PFSK-1 (cell line): ENCODE measurements around the gene C18orf63.

Experiments used
- FOXP2 ChIP-seq: optimal IDR thresholded peaks from 2 replicates; pipeline ENCODE3; 2011; ENCODE audit warnings: borderline replicate concordance, control low read depth, inconsistent platforms; ENCODE audit not compliant: insufficient read depth; ENCODE audit errors: extremely low read length, extremely low read depth
- POLR2AphosphoS5 ChIP-seq: IDR thresholded peaks from 2 replicates; pipeline ENCODE4 v1.6.1; 2012; ENCODE audit warnings: low read depth, mild to moderate bottlenecking, control low read depth, low read length, moderate library complexity
- SIN3A ChIP-seq: IDR thresholded peaks from 2 replicates; pipeline ENCODE4 v1.6.1; 2012; ENCODE audit warnings: mild to moderate bottlenecking, low read length, moderate library complexity, borderline replicate concordance; ENCODE audit not compliant: insufficient read depth
- TAF1 ChIP-seq: IDR thresholded peaks from 2 replicates; pipeline ENCODE4 v1.6.1; 2012; ENCODE audit warnings: low read length, control low read depth, borderline replicate concordance; ENCODE audit not compliant: insufficient read depth
- TF ChIP-seq, protein P1 (sequence below), 2 experiments: IDR thresholded peaks; 2 replicates each; pipeline versions ENCODE4 v1.6.1 to v1.8.0; 2011 to 2012; ENCODE audit warnings: low read depth in 2 of 2, low read length in 2 of 2, control low read depth in 1 of 2, inconsistent platforms in 1 of 2, mild to moderate bottlenecking in 1 of 2, moderate library complexity in 1 of 2; ENCODE audit not compliant: insufficient read depth in 1 of 2

DNA sequence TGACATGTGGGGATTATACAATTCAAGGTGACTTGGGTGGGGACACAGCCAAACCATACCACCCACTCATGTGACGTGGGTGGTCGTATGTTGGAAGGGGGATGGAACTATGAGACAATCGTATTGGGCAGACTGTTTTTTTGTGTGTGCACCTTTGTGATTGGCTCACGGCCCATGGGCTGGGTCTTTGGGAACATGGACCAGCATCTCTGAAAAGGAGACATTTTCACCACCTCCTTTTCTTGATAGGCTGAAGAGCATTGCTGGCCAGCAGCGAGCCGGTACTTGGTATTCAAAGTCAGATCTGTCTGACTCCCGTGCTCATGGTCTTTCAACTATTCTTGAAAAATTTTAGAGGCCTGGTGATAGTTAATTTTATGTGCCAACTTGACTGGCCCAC is 79.4 kb downstream of the C18orf63 start:
- no peak for TF ChIP-seq POLR2AphosphoS5
- no peak for TF ChIP-seq FOXP2
- TF ChIP-seq, protein P1, sequence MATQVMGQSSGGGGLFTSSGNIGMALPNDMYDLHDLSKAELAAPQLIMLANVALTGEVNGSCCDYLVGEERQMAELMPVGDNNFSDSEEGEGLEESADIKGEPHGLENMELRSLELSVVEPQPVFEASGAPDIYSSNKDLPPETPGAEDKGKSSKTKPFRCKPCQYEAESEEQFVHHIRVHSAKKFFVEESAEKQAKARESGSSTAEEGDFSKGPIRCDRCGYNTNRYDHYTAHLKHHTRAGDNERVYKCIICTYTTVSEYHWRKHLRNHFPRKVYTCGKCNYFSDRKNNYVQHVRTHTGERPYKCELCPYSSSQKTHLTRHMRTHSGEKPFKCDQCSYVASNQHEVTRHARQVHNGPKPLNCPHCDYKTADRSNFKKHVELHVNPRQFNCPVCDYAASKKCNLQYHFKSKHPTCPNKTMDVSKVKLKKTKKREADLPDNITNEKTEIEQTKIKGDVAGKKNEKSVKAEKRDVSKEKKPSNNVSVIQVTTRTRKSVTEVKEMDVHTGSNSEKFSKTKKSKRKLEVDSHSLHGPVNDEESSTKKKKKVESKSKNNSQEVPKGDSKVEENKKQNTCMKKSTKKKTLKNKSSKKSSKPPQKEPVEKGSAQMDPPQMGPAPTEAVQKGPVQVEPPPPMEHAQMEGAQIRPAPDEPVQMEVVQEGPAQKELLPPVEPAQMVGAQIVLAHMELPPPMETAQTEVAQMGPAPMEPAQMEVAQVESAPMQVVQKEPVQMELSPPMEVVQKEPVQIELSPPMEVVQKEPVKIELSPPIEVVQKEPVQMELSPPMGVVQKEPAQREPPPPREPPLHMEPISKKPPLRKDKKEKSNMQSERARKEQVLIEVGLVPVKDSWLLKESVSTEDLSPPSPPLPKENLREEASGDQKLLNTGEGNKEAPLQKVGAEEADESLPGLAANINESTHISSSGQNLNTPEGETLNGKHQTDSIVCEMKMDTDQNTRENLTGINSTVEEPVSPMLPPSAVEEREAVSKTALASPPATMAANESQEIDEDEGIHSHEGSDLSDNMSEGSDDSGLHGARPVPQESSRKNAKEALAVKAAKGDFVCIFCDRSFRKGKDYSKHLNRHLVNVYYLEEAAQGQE (IDR thresholded peaks at IDR 0.05; ENCODE audit: insufficient read depth in 1 of 2, low read depth in 2 of 2, low read length in 2 of 2) = no peak
- no peak for TF ChIP-seq SIN3A
- no peak for TF ChIP-seq TAF1
